SK-N-SH (cell line): ENCODE results near the gene CDH22.

Source experiments
- JUND ChIP-seq: IDR thresholded peaks from 2 replicates; pipeline ENCODE4 v1.4.0; 2012
- POLR2AphosphoS5 ChIP-seq: IDR thresholded peaks from 2 replicates; pipeline ENCODE4 v1.6.1; 2012; ENCODE audit warnings: low read depth, low read length
- TF ChIP-seq, protein P1 (sequence below): fragments of 200-600 bp; sonication (generic); IDR thresholded peaks from 2 replicates; pipeline ENCODE4 v1.6.1; 2017; ENCODE audit warnings: antibody characterized with exemption, mild to moderate bottlenecking, moderate library complexity
- TF ChIP-seq, protein P2 (sequence below): IDR thresholded peaks from 2 replicates; pipeline ENCODE4 v1.4.0; 2012; ENCODE audit warnings: low read depth

GRCh38 chr20:46346770-46347169, 38.5 kb upstream of the CDH22 start:
- no peak for TF ChIP-seq POLR2AphosphoS5
- TF ChIP-seq, protein P1, sequence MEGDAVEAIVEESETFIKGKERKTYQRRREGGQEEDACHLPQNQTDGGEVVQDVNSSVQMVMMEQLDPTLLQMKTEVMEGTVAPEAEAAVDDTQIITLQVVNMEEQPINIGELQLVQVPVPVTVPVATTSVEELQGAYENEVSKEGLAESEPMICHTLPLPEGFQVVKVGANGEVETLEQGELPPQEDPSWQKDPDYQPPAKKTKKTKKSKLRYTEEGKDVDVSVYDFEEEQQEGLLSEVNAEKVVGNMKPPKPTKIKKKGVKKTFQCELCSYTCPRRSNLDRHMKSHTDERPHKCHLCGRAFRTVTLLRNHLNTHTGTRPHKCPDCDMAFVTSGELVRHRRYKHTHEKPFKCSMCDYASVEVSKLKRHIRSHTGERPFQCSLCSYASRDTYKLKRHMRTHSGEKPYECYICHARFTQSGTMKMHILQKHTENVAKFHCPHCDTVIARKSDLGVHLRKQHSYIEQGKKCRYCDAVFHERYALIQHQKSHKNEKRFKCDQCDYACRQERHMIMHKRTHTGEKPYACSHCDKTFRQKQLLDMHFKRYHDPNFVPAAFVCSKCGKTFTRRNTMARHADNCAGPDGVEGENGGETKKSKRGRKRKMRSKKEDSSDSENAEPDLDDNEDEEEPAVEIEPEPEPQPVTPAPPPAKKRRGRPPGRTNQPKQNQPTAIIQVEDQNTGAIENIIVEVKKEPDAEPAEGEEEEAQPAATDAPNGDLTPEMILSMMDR: no peak
- TF ChIP-seq, protein P2, sequence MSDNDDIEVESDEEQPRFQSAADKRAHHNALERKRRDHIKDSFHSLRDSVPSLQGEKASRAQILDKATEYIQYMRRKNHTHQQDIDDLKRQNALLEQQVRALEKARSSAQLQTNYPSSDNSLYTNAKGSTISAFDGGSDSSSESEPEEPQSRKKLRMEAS: no peak
- no peak for TF ChIP-seq JUND
